NCI-H2081 treated with DMSO at 0.1 percent for 48 hours (cell line): Measurements from ENCODE around the gene RAB3C.

Experiments
- DNase-seq: peaks from one replicate; lab custom pipeline; 2025; lab: John Stamatoyannopoulos, UW

RAB3C gene

GRCh38 chr5:58886315-58887207, 303.7 kb downstream of the RAB3C start:
- no peak for DNase-seq

DNA sequence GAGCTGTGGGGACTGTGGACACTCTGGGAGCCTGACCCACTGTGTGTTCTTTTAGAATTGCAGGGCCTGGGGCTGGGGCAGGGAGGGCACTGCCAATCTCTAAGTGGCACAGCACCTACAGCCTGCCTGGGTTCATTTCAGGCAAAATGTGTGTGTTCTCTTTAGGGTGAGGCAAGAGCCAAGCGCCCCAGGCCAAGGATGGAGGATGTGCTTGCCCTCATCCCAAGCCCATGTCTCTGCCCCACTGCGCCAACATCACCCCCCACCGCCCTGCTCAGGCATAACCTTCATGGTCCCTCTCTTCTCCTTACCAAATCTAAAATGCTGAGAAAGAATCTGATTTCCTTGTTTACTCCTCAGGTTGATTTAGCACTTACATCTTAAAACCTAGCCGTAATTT, 304.4 kb downstream of the RAB3C start:
- DNase-seq: no peak

GRCh38 chr5:58887721-58888409, 305.0 kb downstream of the RAB3C start:
- DNase-seq: no peak

GRCh38 chr5:58890265-58890664, 307.4 kb downstream of the RAB3C start:
- DNase-seq: no peak

GRCh38 chr5:58890701-58891085, 307.8 kb downstream of the RAB3C start:
- DNase-seq: no peak

DNA sequence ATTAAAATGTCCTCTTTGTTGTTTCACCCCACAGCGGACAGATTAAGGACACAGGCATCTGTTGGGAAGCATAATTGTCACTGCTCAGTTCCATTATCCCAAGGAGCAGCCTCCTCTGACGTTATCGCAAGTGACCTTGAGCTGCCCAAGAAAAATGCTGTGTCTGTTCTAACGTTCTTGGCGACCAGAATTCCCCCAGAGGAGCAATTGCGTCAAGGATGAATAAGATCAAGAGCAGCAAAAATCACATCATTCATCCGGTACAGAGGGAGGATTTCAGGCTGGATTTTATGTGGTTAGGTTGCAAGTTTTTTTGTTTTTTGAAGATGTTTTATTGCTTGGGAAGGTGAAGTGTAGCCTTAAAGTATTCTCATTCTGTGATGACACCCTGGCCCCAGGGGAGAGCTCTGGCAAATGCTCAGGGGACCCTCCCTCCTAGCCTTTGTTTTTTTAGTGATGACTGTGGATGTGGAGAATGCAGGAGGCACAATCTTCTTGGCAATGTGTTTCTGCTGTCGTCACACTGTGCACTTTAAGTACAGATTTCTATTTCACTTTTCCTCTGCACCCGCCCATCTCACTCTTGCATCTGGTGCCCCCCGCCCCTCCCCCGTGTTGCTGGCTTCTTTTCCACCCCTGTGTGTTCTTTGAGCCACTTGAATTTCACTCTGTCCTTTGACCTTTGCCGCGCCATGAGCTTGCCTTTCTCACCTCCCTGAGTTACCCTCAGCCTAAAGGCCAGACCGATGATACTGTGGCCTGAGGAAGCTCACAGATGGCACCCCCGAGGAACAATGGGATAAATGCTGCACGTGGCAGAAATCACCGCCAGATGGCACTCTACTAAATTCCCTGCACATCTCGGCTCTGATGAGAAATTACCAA, 308.5 kb downstream of the RAB3C start:
- no peak for DNase-seq

GRCh38 chr5:58891971-58892343, 309.1 kb downstream of the RAB3C start:
- DNase-seq: no peak

DNA sequence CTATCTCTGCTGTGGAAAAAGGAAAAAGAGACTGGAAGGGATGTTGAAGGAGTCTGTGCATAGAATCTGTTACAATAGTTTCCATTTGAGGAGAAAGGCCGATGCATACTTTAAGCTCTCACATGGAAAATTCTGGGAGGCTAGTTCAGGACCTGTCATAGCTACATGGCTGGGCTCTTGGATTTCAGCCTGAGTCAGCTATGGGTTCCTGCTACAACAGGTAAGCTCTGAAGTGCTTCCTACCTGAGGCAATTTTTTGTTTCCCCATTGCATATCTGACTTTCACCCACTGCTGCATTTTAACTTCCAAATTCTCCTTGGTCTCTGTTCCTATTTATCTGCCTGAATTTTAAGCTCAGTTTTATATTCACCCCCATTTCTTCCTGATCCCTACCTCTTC, 310.7 kb downstream of the RAB3C start:
- DNase-seq: no peak

- no peak for DNase-seq
Measured at GRCh38 chr5:58898006-58898405, 315.1 kb downstream of the RAB3C start.

GRCh38 chr5:58898538-58898937, 315.7 kb downstream of the RAB3C start:
- no peak for DNase-seq

DNA sequence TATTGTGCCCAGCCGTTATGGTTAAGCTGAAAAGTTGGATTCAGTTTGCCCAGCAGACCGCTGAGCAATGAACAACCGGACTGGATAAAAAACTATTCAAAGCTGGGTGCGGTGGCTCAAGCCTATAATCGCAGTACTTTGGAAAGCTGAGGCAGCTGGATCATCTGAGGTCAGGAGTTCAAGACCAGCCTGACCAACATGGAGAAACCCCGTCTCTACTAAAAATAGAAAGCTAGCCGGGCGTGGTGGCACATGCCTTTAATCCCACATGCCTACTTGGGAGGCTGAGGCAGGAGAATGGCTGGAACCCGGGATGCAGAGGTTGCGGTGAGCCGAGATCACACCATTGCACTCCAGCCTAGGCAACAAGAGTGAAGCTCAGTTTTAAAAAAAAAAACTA, 318.4 kb downstream of the RAB3C start:
- no peak for DNase-seq

GRCh38 chr5:58902305-58902704, 319.4 kb downstream of the RAB3C start:
- no peak for DNase-seq

DNA sequence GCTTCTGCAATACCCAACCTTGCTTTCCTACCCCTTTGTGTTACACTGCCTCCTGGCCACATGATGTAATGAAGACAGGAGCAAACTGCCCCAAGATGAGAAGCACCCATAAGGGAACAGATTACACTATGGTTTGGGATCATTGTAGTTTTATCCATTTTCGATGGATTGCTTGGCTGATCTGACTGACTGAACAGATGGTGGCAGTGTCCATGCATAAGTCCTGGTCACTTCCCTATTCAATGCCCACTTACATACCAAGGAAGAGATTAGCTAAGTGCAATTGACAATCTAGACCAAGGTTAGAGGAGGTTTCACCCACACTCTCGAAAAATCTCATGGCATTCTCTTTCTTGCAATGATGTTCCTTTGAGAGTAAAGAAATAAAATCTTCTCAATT, 319.9 kb downstream of the RAB3C start:
- no peak for DNase-seq

DNA sequence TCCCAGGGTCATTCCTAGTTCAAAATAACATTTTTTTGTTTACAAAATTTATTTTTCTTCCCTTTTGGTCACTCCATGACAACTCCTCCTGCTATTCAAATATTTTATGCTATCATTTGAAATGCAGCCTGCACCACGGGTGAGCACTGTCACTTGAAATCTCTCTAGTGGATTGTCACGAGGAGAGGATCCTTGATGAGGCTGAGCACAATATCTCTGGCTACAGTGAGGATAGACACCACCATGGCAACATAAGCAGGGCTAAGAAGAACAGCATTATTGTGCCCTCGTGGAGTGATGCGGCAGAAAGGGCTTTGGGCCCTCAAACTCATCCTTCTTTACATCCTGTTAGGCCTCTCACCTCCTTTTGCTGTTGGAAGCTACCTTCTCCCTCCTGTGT, 321.9 kb downstream of the RAB3C start:
- DNase-seq: no peak

- DNase-seq: no peak
Measured at GRCh38 chr5:58905944-58906343, 323.1 kb downstream of the RAB3C start.
